GM12878 (cell line): ENCODE data around the gene CAPN15. TPM values are rescaled to one million over a fixed set of nuclear protein-coding genes. Genes with fewer than 3 reads are reported as not detected.

Experiments used
- ATAC-seq: fragments of 200-7000 bp; cut with Tn5 transposase; 3 replicates; pipeline ENCODE4 v1.9.1; 2020; ENCODE audit warnings: mild to moderate bottlenecking, moderate library complexity
- BruUV-seq: library from RNA; stranded (reverse); fragments of 400-500 nt; replicated peaks from 2 replicates; lab custom pipeline; 2021; lab: Mats Ljungman, UMichigan
- CTCF ChIA-PET: fragments of 300-600 bp; sonication (Branson Sonifier 250); formaldehyde crosslinking; extraction: SDS; loops from one replicate; lab custom pipeline; 2021; ENCODE audit warnings: inconsistent platforms; lab: Yijun Ruan, JAX
- POLR2A ChIA-PET: fragments of 350-600 bp; formaldehyde crosslinking; extraction: SDS; loops from one replicate; lab custom pipeline; 2021; ENCODE audit warnings: inconsistent platforms; lab: Charles Lee
- RAD21 ChIA-PET: fragments of 300-600 bp; sonication (Branson Sonifier 250); formaldehyde crosslinking; loops from one replicate; lab custom pipeline; 2023; ENCODE audit warnings: antibody characterized with exemption; ENCODE audit not compliant: unreplicated experiment; lab: Charles Lee
- SMC1A ChIA-PET: fragments of 300-600 bp; sonication (Branson Sonifier 250); formaldehyde crosslinking; loops from one replicate; lab custom pipeline; 2023; ENCODE audit not compliant: unreplicated experiment, uncharacterized antibody; lab: Charles Lee
- DNase-seq: peaks from one replicate; pipeline ENCODE4 v3.0.0-alpha.2; 2011; ENCODE audit warnings: low read depth, low spot score
- FAIRE-seq: peaks from 3 replicates; lab custom pipeline; 2011; peaks lifted over from hg19 to GRCh38; lab: Jason Lieb, UNC
- H2AFZ ChIP-seq: 2 replicates; pipeline ENCODE4 v1.6.0; 2011; ENCODE audit warnings: low read depth, low read length, control low read depth; ENCODE audit not compliant: control insufficient read depth
- H3K27ac ChIP-seq: 2 replicates; pipeline ENCODE4 v1.5.1; 2011; ENCODE audit warnings: control low read depth; ENCODE audit not compliant: control insufficient read depth, insufficient read depth
- H3K27me3 ChIP-seq, 2 experiments: replicated peaks in 1 of 2; 2 replicates each; pipeline versions ENCODE4 v1.6.0 to v1.6.1; 2011; ENCODE audit warnings: low read length in 1 of 2; ENCODE audit not compliant: control insufficient read depth in 2 of 2, insufficient read depth in 2 of 2
- H3K36me3 ChIP-seq, 2 experiments: 2 replicates each; pipeline ENCODE4 v1.5.1; 2011; ENCODE audit warnings: low read length in 1 of 2; ENCODE audit not compliant: control insufficient read depth in 2 of 2, insufficient read depth in 2 of 2
- H3K4me1 ChIP-seq: 2 replicates; pipeline ENCODE4 v1.6.1; 2011; ENCODE audit warnings: mild to moderate bottlenecking, low read length, moderate library complexity, mixed read lengths; ENCODE audit not compliant: control insufficient read depth, insufficient read depth
- H3K4me2 ChIP-seq: 2 replicates; pipeline ENCODE4 v1.6.0; 2011; ENCODE audit warnings: control low read depth; ENCODE audit not compliant: control insufficient read depth, insufficient read depth
- H3K4me3 ChIP-seq: fragments of 200-600 bp; sonication (generic); 2 replicates; pipeline ENCODE4 v1.5.1; 2016
- H3K79me2 ChIP-seq: 2 replicates; pipeline ENCODE4 v1.6.0; 2011; ENCODE audit warnings: low read length; ENCODE audit not compliant: control insufficient read depth, insufficient read depth
- H3K9ac ChIP-seq: 2 replicates; pipeline ENCODE4 v1.8.0; 2011; ENCODE audit warnings: low read length, control low read depth, mixed read lengths; ENCODE audit not compliant: control insufficient read depth, insufficient read depth
- H3K9me3 ChIP-seq: replicated peaks from 3 replicates; pipeline ENCODE4 v1.5.1; 2011; ENCODE audit warnings: mild to moderate bottlenecking, low read length; ENCODE audit not compliant: control insufficient read depth, insufficient read depth
- H4K20me1 ChIP-seq: 2 replicates; pipeline ENCODE4 v1.6.0; 2011; ENCODE audit not compliant: control insufficient read depth, insufficient read depth
- CEBPB ChIP-seq, 2 experiments: fragments of 150-350 bp in 1 of 2; IDR thresholded peaks; 2 replicates each; pipeline ENCODE4 v1.6.1; 2012 to 2014; ENCODE audit warnings: low read depth in 2 of 2, low read length in 2 of 2, borderline replicate concordance in 1 of 2, inconsistent platforms in 1 of 2
- EED ChIP-seq: sonication (generic); IDR thresholded peaks from 2 replicates; pipeline ENCODE4 v1.6.1; 2016; ENCODE audit warnings: antibody characterized with exemption, low read depth
- EGR1 ChIP-seq, 2 experiments: IDR thresholded peaks; 1 replicate in 1 of 2; 2 replicates in 1 of 2; pipeline ENCODE4 v1.6.1; 2011 to 2012; ENCODE audit warnings: low read depth in 2 of 2, low read length in 2 of 2, borderline replicate concordance in 1 of 2, mild to moderate bottlenecking in 1 of 2, moderate library complexity in 1 of 2
- FOXM1 ChIP-seq: IDR thresholded peaks from 2 replicates; pipeline ENCODE4 v1.6.1; 2012; ENCODE audit warnings: low read depth, mild to moderate bottlenecking, inconsistent platforms, low read length, moderate library complexity
- NR2C1 ChIP-seq: fragments of 450-650 bp; IDR thresholded peaks from 2 replicates; pipeline ENCODE4 v1.6.1; 2017; ENCODE audit warnings: antibody characterized with exemption, mild to moderate bottlenecking, moderate library complexity
- PAX8 ChIP-seq: fragments of 450-650 bp; IDR thresholded peaks from 2 replicates; pipeline ENCODE4 v1.6.1; 2017; ENCODE audit warnings: mild to moderate bottlenecking, moderate library complexity
- RFX5 ChIP-seq: IDR thresholded peaks from 2 replicates; pipeline ENCODE4 v1.6.1; 2011; ENCODE audit warnings: low read depth, low read length, improper control_type of control experiment
- TCF12 ChIP-seq: IDR thresholded peaks from 2 replicates; pipeline ENCODE4 v1.6.1; 2011; ENCODE audit warnings: low read depth, mild to moderate bottlenecking, low read length
- WRNIP1 ChIP-seq: IDR thresholded peaks from 2 replicates; pipeline ENCODE4 v1.6.1; 2011; ENCODE audit warnings: low read depth, low read length, improper control_type of control experiment, borderline replicate concordance
- YY1 ChIP-seq: IDR thresholded peaks from 2 replicates; pipeline ENCODE4 v1.6.1; 2011; ENCODE audit warnings: low read depth, mild to moderate bottlenecking, low read length
- ZNF207 ChIP-seq: fragments of 450-650 bp; IDR thresholded peaks from 2 replicates; pipeline ENCODE4 v1.6.1; 2014; ENCODE audit warnings: antibody characterized with exemption, mild to moderate bottlenecking, borderline replicate concordance
- WGBS: methylation state at CpG from one replicate; pipeline ENCODE4 v1.1.6; 2016; ENCODE audit warnings: low lambda C conversion rate; ENCODE audit not compliant: insufficient replicate concordance, insufficient coverage; ENCODE audit errors: missing lambda C conversion rate; 5-methylcytosine and 5-hydroxymethylcytosine counted together
- in situ Hi-C: fragments of 300-500 bp; cut with MboI; formaldehyde crosslinking; loops from 9 replicates; pipeline ENCODE4 v1.14.3; 2018; ENCODE audit warnings: mixed read lengths
- intact Hi-C: fragments of 100-400 bp; cut with micrococcal nuclease; formaldehyde crosslinking; loops from one replicate; pipeline ENCODE4 v1.14.2; 2022; ENCODE audit not compliant: unreplicated experiment
- polyA plus RNA-seq, 11 experiments: library from polyadenylated mRNA; depleted of rRNA in 4 of 11; unstranded in 6 of 11; stranded (reverse) in 5 of 11; fragments of >200 nt; fragmentation: Nextera tagmentation in 4 of 11; fragmentation: Illumina TruSeq in 1 of 11; extraction: Ambion mirVana in 4 of 11; extraction: Trizol in 1 of 11; gene quantifications; 1 replicate in 1 of 11; 2 replicates in 10 of 11; pipeline versions ENCODE4 v1.2.1 to v1.2.3, GENCODE V29; 2011 to 2016; ENCODE audit warnings: inconsistent platforms in 2 of 11, missing spikeins in 2 of 11, low read depth in 1 of 11
- total RNA-seq, 4 experiments: library from RNA; depleted of rRNA in 3 of 4; stranded (reverse); fragments of >200 nt in 3 of 4; fragmentation: Illumina TruSeq in 1 of 4; extraction: Trizol in 1 of 4; gene quantifications; 2 replicates each; pipeline versions ENCODE4 v1.2.1 to v1.2.3, GENCODE V29; 2013 to 2021
- TF ChIP-seq, protein P1 (sequence below): fragments of 450-650 bp; IDR thresholded peaks from 2 replicates; pipeline ENCODE4 v1.6.1; 2017; ENCODE audit warnings: mild to moderate bottlenecking, moderate library complexity
- TF ChIP-seq, protein P2 (sequence below): IDR thresholded peaks from 2 replicates; pipeline ENCODE4 v1.6.1; 2011; ENCODE audit warnings: low read depth, low read length, improper control_type of control experiment, borderline replicate concordance
- TF ChIP-seq, protein P3 (sequence below): IDR thresholded peaks from 2 replicates; pipeline ENCODE4 v1.6.1; 2011; ENCODE audit warnings: borderline replicate concordance, low read depth, mild to moderate bottlenecking, moderate library complexity, low read length; ENCODE audit not compliant: insufficient read depth, poor library complexity, severe bottlenecking
- TF ChIP-seq, protein P4 (sequence below): IDR thresholded peaks from 2 replicates; pipeline ENCODE4 v1.6.1; 2012; ENCODE audit warnings: mild to moderate bottlenecking, low read depth, low read length

The CAPN15 gene
- total and polyA plus RNA-seq, 10 of the 15 experiments (the other 5 are each of a cell fraction or from before 2014, with no cell fraction given): 0.40 to 78.5 (median 8.3) TPM

- Histone ChIP-seq H3K9ac (no peak overlapping the region), H3K27ac (no peak overlapping the region), H3K36me3 (no peaks in the 10 kb centered on the region; a peak in 2 of 4 replicates), H2AFZ (no peak overlapping the region), H3K79me2 (no peaks in the 10 kb centered on the region), H3K4me2 (no peak overlapping the region), H3K27me3 (no peaks in the 10 kb centered on the region), H4K20me1 (no peaks in the 10 kb centered on the region), H3K4me1 (no peaks in the 10 kb centered on the region), H3K9me3 (no peaks in the 10 kb centered on the region), H3K4me3 (no peak overlapping the region)
- ChIA-PET CTCF (no interaction called here), SMC1A (no interaction called here), POLR2A (no interaction called here), RAD21 (no interaction called here)
- FAIRE-seq: no peak
- in situ Hi-C loops (no loop called here), intact Hi-C loops (no loop called here)
- WGBS: 82% methylated on average over 13 of the region's 13 CpGs
- no TSS peak for BruUV-seq
- no peak for ATAC-seq
- no peak for DNase-seq
- no peak for TF ChIP-seq NR2C1
- TF ChIP-seq ZNF207: no peak
- no peak for TF ChIP-seq EGR1 (IDR thresholded peaks at IDR 0.05; ENCODE audit: borderline replicate concordance in 1 of 2, low read depth in 2 of 2, low read length in 2 of 2)
- no peak for TF ChIP-seq EED
- no peak for TF ChIP-seq YY1
- TF ChIP-seq, protein P1, sequence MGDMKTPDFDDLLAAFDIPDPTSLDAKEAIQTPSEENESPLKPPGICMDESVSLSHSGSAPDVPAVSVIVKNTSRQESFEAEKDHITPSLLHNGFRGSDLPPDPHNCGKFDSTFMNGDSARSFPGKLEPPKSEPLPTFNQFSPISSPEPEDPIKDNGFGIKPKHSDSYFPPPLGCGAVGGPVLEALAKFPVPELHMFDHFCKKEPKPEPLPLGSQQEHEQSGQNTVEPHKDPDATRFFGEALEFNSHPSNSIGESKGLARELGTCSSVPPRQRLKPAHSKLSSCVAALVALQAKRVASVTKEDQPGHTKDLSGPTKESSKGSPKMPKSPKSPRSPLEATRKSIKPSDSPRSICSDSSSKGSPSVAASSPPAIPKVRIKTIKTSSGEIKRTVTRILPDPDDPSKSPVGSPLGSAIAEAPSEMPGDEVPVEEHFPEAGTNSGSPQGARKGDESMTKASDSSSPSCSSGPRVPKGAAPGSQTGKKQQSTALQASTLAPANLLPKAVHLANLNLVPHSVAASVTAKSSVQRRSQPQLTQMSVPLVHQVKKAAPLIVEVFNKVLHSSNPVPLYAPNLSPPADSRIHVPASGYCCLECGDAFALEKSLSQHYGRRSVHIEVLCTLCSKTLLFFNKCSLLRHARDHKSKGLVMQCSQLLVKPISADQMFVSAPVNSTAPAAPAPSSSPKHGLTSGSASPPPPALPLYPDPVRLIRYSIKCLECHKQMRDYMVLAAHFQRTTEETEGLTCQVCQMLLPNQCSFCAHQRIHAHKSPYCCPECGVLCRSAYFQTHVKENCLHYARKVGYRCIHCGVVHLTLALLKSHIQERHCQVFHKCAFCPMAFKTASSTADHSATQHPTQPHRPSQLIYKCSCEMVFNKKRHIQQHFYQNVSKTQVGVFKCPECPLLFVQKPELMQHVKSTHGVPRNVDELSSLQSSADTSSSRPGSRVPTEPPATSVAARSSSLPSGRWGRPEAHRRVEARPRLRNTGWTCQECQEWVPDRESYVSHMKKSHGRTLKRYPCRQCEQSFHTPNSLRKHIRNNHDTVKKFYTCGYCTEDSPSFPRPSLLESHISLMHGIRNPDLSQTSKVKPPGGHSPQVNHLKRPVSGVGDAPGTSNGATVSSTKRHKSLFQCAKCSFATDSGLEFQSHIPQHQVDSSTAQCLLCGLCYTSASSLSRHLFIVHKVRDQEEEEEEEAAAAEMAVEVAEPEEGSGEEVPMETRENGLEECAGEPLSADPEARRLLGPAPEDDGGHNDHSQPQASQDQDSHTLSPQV: no peak
- TF ChIP-seq, protein P2, sequence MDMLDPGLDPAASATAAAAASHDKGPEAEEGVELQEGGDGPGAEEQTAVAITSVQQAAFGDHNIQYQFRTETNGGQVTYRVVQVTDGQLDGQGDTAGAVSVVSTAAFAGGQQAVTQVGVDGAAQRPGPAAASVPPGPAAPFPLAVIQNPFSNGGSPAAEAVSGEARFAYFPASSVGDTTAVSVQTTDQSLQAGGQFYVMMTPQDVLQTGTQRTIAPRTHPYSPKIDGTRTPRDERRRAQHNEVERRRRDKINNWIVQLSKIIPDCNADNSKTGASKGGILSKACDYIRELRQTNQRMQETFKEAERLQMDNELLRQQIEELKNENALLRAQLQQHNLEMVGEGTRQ: no peak
- no peak for TF ChIP-seq TCF12
- no peak for TF ChIP-seq WRNIP1
- TF ChIP-seq FOXM1: no peak
- TF ChIP-seq PAX8: no peak
- TF ChIP-seq CEBPB (IDR thresholded peaks at IDR 0.05; ENCODE audit: borderline replicate concordance in 1 of 2, low read depth in 2 of 2, low read length in 2 of 2): no peak
- TF ChIP-seq, protein P3, sequence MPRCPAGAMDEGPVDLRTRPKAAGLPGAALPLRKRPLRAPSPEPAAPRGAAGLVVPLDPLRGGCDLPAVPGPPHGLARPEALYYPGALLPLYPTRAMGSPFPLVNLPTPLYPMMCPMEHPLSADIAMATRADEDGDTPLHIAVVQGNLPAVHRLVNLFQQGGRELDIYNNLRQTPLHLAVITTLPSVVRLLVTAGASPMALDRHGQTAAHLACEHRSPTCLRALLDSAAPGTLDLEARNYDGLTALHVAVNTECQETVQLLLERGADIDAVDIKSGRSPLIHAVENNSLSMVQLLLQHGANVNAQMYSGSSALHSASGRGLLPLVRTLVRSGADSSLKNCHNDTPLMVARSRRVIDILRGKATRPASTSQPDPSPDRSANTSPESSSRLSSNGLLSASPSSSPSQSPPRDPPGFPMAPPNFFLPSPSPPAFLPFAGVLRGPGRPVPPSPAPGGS: no peak
- TF ChIP-seq RFX5: no peak
- TF ChIP-seq, protein P4, sequence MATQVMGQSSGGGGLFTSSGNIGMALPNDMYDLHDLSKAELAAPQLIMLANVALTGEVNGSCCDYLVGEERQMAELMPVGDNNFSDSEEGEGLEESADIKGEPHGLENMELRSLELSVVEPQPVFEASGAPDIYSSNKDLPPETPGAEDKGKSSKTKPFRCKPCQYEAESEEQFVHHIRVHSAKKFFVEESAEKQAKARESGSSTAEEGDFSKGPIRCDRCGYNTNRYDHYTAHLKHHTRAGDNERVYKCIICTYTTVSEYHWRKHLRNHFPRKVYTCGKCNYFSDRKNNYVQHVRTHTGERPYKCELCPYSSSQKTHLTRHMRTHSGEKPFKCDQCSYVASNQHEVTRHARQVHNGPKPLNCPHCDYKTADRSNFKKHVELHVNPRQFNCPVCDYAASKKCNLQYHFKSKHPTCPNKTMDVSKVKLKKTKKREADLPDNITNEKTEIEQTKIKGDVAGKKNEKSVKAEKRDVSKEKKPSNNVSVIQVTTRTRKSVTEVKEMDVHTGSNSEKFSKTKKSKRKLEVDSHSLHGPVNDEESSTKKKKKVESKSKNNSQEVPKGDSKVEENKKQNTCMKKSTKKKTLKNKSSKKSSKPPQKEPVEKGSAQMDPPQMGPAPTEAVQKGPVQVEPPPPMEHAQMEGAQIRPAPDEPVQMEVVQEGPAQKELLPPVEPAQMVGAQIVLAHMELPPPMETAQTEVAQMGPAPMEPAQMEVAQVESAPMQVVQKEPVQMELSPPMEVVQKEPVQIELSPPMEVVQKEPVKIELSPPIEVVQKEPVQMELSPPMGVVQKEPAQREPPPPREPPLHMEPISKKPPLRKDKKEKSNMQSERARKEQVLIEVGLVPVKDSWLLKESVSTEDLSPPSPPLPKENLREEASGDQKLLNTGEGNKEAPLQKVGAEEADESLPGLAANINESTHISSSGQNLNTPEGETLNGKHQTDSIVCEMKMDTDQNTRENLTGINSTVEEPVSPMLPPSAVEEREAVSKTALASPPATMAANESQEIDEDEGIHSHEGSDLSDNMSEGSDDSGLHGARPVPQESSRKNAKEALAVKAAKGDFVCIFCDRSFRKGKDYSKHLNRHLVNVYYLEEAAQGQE: no peak
Observed at GRCh38 chr16:577796-578195, 50.3 kb downstream of the CAPN15 start.
